HL-60 (cell line): ENCODE results near the gene TLR5.

ENCODE experiments used
- CTCF ChIP-seq: IDR thresholded peaks from one replicate; pipeline ENCODE4 v1.5.1; 2011; ENCODE audit warnings: low read length, control low read depth, inconsistent platforms; ENCODE audit not compliant: insufficient read depth
- POLR2AphosphoS5 ChIP-seq: IDR thresholded peaks from 2 replicates; pipeline ENCODE4 v1.6.1; 2012; ENCODE audit warnings: low read depth

- peak; percentile 41 for TF ChIP-seq CTCF
- no peak for TF ChIP-seq POLR2AphosphoS5
These were observed at the start of gene TLR5 for GRCh38 chr1:223142795-223143536.
